Stimulated activated CD4-positive, alpha-beta T cell treated with anti-CD3 and anti-CD28 coated beads, TNF-alpha, amount 100 ng/mL, for 1 hour (primary cell): ENCODE data around the gene GPRC5B.
A peak's percentile ranks its signal among the peaks of the same experiment; 100 is the strongest.

Experiments
- DNase-seq, 3 donors: peaks; one replicate each; pipeline ENCODE4 v3.0.0-alpha.2; 2020; ENCODE audit warnings: low read depth in 3 of 3, low spot score in 1 of 3

GPRC5B gene

DNA sequence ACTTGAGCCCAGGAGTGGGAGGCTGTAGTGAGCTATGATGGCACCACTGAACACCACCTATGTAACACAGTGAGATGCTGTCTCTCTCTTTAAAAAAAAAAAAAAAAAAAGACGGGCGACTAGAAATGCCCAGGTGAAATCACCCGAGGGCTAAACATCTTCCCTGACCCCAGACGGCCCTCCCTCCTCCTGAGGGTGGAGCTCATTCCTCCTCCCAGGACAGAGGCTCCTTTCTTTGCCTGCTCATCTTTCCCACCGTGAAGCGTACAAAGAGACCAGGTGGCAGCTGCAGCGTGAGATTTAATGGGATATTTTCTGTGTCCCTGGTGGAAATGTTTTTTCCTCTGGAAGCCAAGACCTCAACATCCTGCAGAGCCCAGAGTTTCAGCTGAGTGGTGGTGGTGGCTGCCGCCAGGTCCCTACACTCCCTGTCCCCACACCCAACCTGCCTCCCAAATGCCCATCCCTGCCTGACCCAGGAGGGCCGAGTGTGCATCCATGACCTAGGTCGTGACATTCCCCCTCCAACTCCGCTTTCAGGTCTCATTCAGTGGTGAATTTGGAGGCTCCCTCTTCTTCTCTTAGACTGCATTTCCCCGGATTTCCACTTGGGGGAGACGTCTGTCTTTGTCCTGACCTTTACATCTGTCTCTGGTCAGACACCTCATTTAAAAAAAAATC, 14.4 kb upstream of the GPRC5B start:
- no peak for DNase-seq

GRCh38 chr16:19898166-19898565, 13.5 kb upstream of the GPRC5B start:
- DNase-seq: no peak

- DNase-seq: no peak
Observed at GRCh38 chr16:19896951-19897350, 12.3 kb upstream of the GPRC5B start.

GRCh38 chr16:19894586-19894985, 9.9 kb upstream of the GPRC5B start:
- DNase-seq: no peak

DNA sequence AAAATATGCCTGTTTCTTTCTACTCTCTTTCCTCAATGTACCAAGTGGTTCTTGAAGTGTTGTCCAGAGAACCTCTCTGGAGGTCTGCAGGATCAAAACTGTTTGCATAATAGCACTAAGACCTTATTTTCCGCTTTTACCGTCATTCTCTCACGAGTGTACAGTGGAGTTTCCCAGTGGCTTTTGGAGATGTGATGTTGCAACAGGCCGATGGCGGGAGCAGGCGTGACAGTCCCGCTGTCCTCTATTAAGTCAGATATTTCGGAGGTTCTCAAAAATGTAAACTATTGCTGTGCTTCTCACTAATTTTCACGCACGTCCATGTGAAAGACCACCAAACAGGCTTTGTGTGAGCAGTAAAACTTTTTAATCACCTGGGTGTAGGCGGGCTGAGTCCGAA, 8.3 kb upstream of the GPRC5B start:
- no peak for DNase-seq

DNA sequence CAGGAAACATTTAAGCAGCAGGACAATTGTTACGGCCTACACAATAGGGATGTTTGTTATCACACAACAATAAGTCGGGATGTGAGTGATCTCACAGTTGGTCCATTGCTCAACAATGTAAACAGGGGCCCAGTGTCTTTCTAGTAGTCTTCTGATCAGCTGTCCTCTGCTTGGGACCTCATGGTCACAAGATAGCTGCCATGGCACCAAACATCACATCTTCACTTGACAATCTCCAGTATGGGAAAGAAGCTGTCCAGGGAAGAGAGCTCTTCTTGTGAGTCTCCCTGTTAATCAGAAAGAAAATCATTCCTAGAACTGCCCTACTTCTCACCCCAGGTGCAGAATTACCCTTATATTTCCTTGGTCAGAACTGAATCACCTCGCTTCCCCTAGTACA, 6.3 kb upstream of the GPRC5B start:
- no peak for DNase-seq

- no peak for DNase-seq
Observed at GRCh38 chr16:19888834-19889233, 4.2 kb upstream of the GPRC5B start.

DNA sequence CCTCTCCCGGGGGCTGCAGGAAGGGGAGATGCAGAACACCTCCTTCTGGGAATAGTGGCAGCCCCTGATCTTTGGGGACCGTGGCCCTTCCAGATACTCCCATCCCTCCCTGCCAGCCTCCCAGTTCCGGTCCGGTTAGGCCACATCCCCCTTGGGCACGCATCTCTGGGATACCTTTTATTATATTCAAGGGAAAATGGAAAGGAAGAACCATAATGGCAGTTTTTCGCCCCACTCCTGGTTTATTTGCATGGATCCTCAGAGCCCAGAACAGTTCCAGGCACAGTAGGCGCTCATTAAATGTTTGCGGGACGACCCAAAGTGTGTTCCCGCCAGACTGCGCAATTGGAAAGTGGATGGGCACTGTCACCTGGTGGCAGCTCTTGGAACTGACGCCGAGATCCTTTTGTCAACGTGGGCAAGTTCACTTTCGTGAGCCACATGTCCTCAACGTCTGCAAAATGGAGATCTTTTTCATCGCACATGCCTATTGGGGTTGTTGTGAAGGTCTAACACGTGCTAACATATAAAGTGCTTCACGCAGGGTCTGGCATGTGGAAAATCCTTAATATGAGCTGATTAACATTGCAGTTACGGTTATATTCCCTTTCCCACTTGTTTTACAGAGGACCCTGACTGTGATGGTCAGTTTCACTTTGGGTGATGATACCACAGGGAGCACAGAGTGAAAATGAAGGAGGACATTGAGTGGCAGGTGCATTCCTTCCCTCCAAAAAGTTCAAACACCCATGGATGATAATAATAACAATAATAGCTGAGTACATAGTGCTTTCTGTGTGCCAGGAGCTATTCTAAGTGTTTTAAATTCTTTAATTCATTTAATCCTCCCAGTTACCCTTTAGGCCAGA, 1.7 kb upstream of the GPRC5B start:
- DNase-seq: peak; percentile 46 to 77 (median 64)

- DNase-seq: no peak
Observed at GRCh38 chr16:19885451-19886072, 914 bp upstream of the GPRC5B start.

DNA sequence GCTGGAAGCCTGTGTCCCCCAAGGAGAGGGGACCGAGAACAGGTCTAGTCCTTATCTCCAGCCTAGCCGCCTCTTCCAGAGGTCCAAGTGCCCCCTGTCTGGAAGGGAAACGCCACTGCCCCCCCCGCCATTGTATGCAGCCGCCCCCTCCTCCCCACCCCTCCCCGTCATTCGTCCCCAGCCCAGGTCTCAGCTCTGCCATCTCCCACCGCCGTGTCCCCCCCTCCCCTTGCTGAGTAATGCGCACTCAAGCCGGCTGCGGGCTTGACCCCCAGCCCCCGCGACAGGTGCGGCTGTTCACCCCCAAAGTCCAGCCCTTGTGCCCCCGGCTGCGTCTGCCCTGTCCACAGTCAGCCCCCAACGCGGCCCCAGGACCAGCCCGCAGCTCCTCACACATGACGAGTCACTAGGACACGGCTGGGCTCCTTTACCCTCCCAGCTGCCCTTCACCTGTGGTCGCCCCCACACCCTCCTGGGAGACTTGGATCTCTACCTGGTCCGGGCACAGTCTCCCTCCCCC, 622 bp downstream of the GPRC5B start:
- no peak for DNase-seq

GRCh38 chr16:19883296-19883965, 1.2 kb downstream of the GPRC5B start:
- no peak for DNase-seq

DNA sequence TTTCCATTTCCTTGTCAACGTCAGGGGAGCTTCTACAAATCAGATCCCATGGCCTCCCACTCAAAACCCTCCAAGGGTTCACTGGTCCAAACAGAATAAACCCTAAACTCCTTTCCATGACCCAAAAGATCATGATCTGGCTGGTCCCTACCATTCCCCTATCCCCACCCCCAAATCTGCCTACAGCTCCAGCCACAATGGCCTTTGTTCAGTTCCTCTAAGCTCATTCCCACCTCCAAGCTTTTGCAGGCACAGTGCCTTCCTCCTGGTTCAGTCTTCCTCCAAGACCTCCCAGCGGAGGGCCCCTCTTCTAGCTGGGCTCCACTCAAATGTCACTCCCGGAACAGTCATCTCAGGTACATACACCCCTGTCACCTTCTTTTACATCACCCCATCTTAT, 2.0 kb downstream of the GPRC5B start:
- no peak for DNase-seq

GRCh38 chr16:19882186-19882585, 2.5 kb downstream of the GPRC5B start:
- no peak for DNase-seq

DNA sequence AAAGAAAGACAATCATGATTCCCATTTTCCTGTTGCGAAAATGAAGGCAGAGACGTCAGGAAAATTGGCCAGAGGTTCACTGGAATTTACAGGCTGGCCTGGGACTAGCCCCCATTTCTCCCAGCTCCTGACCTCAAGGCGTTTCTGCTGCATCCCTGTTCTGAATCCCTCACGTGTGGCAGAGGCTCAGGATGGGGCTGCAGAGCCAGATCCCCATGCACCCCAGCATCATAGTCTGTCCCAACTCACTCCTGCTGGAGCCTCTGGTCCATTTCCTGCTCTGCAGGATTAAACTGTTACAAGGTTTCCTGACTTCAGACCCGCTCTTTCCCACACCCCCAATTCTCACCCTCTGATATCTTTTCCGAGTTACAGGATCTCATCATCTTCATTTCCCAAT, 2.9 kb downstream of the GPRC5B start:
- no peak for DNase-seq

GRCh38 chr16:19881028-19881427, 3.6 kb downstream of the GPRC5B start:
- DNase-seq: no peak

DNA sequence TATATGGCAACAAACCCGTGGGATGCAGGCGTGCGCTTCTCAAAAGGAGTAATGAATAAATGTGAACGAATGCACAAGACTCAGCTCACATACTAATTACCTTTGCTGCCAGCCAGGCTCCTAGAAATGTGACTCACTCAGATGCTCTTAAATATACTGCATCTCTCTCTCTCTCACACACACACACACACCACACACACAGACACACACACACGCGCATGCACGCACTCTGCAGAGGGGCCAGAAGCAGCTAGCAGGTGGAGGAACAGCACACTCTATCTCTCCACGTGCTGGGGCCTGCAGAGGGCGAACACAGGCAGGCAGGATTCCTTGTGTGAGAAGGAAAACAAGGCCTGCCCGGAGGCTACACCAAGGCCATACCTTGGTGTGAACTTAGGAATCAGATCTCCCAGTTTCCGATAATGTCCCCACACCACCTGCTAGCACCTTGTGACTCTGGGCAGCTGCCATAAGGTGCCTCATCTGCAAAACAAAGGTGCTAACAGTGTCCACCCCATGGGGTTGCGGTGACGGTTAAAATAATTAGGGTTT, 5.3 kb downstream of the GPRC5B start:
- DNase-seq: no peak

- no peak for DNase-seq
Observed at GRCh38 chr16:19878757-19879156, 5.9 kb downstream of the GPRC5B start.

GRCh38 chr16:19876501-19877059, 8.1 kb downstream of the GPRC5B start:
- no peak for DNase-seq

DNA sequence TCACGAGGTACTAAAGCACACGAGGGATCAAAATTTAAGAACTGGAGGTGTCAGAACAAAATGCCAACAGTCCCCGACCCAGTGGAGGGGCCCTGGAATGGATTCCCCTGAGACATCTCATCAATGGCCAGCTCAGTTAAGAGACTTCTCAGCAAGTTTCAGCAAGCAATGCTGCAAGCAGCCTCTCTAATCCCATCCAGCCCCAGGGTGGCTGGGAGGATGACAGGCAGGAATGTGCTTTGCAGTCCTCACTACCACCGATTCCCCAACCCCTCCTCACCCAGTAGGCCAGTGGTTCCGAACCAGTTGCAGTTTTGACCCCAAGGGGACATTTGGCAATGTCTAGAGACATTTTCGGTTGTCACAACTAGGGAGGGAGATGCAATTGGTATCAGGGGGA, 8.7 kb downstream of the GPRC5B start:
- DNase-seq: no peak

GRCh38 chr16:19874851-19875546, 9.6 kb downstream of the GPRC5B start:
- no peak for DNase-seq
